GM23248 (cell line): ENCODE results near the gene KLHDC4.

Experiments
- EZH2 ChIP-seq: fragments of 200-600 bp; sonication (generic); IDR thresholded peaks from 2 replicates; pipeline ENCODE4 v1.6.1; 2018; ENCODE audit warnings: antibody characterized with exemption, mild to moderate bottlenecking; ENCODE audit not compliant: insufficient read depth, poor library complexity, severe bottlenecking
- EZH2phosphoT487 ChIP-seq: fragments of 200-600 bp; sonication (generic); IDR thresholded peaks from 2 replicates; pipeline ENCODE4 v1.6.1; 2018; ENCODE audit warnings: antibody characterized with exemption, moderate library complexity, mild to moderate bottlenecking, low read depth; ENCODE audit not compliant: insufficient read depth

- TF ChIP-seq EZH2phosphoT487 (no peak), EZH2 (no peak)
These were observed 75.8 kb downstream of the KLHDC4 start for GRCh38 chr16:87689956-87690465.
